Skin epidermis (tissue), 12 donors: Measurements from ENCODE around the gene MED19.
"Not testable (repeated sequence)": the region's sequence is repeated elsewhere in the genome, so short reads cannot be mapped to it uniquely, and the experiment has no call there.

Experiments used
- H3K27ac ChIP-seq, 21 experiments: fragments of 200-600 bp; sonication (generic) in 11 of 21; one replicate each; pipeline ENCODE4 v1.5.0; 2020; ENCODE audit warnings: mild to moderate bottlenecking in 3 of 21, inconsistent platforms in 2 of 21, moderate library complexity in 2 of 21
- H3K4me3 ChIP-seq, 7 experiments: fragments of 200-600 bp; sonication (generic) in 2 of 7; one replicate each; pipeline ENCODE4 v1.5.0; 2020; ENCODE audit warnings: inconsistent platforms in 2 of 7, mild to moderate bottlenecking in 2 of 7, moderate library complexity in 1 of 7

MED19 gene

DNA sequence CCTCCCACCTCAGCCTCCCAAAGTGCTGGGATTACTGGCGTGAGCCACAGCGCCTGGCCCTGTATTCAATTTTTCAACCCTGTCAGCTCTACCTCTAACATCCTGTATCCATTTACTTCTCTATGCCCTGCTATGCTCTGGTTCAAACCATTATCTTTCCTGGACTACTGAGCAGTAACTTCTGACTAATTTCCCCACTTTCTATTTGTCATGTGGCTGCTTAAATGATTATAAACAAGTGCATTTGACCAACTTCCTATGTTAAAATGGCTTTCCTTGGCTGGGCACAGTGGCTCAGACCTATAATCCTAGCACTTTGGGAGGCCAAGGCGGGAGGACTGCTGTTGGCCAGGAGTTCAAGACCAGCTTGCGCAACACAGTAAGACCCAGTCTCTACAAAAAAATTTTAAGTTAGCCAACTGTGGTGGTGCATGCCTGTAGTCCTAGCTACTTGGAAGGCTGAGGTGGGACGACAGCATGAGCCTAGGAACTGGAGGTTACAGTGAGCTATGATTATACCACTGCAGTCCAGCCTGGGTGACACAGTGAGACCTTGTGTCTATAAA, 2.1 kb downstream of the MED19 start:
- H3K4me3 ChIP-seq, result no peak overlapping the region
- no peak overlapping the region for H3K27ac ChIP-seq

- not testable (repeated sequence) for H3K4me3 ChIP-seq
Measured at GRCh38 chr11:57705432-57705831, 6.6 kb downstream of the MED19 start.

DNA sequence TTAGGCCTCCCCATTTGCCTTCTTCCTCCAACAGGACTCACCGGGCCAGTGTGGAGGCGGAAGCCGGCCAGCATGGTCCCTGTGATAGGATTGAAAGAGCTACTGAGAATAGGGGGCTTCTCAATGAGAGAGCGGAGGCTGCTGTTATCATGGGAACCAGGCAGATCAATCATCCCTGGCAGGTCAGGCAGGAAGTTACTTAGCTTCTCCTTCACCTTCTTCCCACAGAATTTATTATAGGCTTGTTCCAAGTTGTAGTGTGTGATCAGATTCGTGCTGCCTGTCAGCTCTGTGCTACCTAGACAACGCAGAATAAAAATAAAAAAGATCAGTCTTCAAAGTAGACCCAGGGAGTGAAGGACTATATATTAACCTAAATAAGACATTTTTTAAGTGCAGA, 7.1 kb downstream of the MED19 start:
- no peak overlapping the region for H3K4me3 ChIP-seq
- H3K27ac ChIP-seq, result no peak overlapping the region

More at GRCh38 chr11:57705432-57705831, 6.6 kb downstream of the MED19 start:
- not testable (repeated sequence) for H3K27ac ChIP-seq

GRCh38 chr11:57703341-57703740, 8.7 kb downstream of the MED19 start:
- Histone ChIP-seq H3K4me3 (no peak overlapping the region), H3K27ac (no peak overlapping the region)

- Histone ChIP-seq H3K4me3 (no peak overlapping the region), H3K27ac (no peak overlapping the region)
Measured at GRCh38 chr11:57700425-57700824, 11.6 kb downstream of the MED19 start.

DNA sequence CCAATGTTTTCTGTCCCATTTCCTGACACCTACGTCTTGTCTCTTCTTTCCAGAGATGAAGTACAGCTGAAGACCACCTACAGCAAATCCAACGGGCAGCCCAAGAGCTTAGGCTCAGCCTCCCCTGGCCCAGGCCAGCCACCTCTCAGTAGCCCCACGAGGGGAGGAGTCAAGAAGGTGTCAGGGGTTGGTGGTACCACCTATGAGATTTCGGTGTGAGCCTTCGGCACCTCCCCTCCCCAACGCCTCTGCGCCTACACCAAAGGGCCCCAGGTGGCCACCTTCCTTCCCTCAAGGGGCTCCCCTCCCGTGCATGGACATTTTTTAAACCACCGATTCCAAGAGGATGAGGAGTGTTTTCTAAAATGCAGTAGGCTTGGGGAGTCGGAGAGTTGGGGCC, 12.2 kb downstream of the MED19 start:
- Histone ChIP-seq H3K27ac (no peak overlapping the region), H3K4me3 (no peak overlapping the region)

- H3K27ac ChIP-seq, result no peak overlapping the region
Measured at GRCh38 chr11:57698843-57699365, 13.1 kb downstream of the MED19 start.

DNA sequence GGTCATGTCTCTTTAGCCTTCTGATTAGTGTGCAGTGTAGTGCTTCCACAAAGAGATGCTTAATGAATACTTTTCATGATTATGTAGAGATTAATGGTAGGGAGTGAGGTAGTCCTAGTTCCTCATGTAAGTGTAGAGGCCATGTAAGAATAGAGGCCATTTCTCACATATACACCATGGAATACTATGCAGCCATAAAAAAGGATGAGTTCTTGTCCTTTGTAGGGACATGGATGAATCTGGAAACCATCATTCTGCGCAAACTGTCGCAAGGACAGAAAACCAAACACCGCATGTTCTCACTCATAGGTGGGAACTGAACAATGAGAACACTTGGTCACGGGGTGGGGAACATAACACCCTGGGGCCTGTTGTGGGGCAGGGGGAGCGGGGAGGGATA, 21.5 kb downstream of the MED19 start:
- H3K4me3 ChIP-seq, H3K27ac ChIP-seq: not testable (repeated sequence)

More at GRCh38 chr11:57698843-57699365, 13.1 kb downstream of the MED19 start:
- no peak overlapping the region for H3K4me3 ChIP-seq

DNA sequence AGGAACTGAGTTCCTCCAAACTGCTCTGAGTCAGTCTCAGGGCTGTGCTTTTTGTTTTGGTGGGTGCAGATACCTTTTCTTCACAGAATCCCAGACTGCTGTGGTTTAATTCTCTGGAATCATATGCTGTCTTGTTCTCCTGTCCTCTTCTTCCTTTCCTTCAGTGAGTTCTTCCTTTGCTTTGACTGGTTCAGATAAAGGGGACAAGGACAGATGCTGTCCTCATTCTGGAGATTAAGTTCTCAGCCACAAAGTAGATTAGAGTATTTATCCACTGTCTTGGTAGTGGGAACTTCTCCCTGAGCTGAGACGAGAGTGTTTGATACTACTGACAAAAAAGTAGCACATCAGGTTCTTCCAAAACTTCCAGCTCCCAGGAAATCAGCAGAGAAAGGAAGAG, 30.8 kb downstream of the MED19 start:
- Histone ChIP-seq H3K4me3 (no peak overlapping the region), H3K27ac (peak overlapping the region in 18 of 21 experiments; percentile 11 to 85 (median 63))

DNA sequence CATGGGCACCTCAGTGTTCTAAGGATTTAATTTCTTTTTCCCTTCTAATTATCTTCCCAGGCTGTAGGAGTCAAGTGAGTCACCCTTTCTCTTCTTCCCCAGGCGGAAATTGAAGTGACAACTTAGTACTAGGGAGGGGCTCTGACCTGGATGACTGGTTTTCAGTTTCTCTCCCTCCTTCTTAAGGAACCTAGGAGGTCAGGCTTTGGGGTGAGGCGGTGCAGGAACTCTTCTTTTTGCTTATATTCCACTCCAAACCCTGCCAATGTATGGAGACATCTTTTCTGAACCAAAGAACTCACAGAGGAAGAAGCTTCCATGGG, 31.5 kb downstream of the MED19 start:
- no peak overlapping the region for H3K4me3 ChIP-seq
- H3K27ac ChIP-seq, result peak overlapping the region in 19 of 21 experiments; percentile 37 to 85 (median 72)

DNA sequence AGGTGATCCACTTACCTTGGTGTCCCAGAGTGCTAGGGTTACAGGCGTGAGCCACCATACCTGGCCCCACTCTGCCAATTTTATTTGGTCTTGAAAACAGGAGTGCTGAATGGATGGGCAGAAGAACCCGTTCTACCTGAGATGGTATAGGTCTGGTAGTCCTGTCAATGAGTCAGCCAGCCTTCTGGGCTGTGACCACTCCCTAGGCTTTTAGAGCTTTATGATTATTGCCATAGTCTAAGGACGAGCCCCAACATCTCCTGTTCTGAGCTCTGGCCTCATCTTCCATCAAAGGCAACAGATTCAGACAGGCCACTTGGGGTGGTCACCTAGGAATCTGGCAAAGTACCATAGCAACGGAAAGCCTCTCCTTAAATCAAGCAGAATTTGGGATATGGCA, 32.6 kb downstream of the MED19 start:
- Histone ChIP-seq H3K4me3 (no peak overlapping the region), H3K27ac (peak overlapping the region in 19 of 21 experiments; percentile 37 to 85 (median 72))

DNA sequence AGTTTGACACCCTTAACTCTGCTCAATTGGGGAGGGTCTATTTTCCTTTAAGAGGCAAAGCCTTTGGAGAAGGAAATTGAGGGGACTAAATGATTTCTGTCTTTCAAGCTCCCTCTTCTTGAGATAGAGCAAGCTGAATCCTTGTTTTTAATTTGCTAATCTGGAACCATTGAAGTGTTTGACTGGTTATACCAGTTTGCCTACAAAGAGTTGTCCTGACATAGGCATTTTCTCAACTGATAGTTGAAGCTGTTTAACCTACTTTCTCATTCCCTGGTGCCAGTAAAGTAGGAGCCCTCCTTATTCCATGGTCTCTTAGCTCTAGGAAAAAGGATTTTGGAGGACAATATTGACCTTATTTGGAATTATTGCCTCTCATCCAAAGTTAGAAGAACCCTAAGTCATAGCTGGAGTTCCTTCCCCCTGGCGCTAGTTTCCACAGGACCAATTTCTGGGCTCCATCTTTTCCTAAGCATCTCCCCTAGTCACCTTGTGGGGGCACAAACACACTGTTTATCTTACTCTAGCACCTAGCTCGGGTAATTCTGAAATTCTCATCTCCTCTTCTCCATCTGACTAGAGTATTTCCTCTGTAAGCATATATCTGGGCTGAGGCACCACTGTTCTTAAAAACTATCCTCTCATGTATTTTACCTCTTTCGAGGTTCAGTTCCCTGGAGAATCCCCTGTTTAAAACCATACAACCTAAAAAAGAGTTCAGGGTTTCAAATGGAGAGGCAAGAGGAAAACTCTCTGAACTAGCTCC, 36.7 kb downstream of the MED19 start:
- Histone ChIP-seq H3K27ac (peak overlapping the region in 19 of 21 experiments; percentile 4 to 75 (median 39)), H3K4me3 (no peak overlapping the region)

GRCh38 chr11:57674251-57674650, 37.8 kb downstream of the MED19 start:
- peak overlapping the region in 14 of 21 experiments; percentile 20 to 75 (median 55) for H3K27ac ChIP-seq

DNA sequence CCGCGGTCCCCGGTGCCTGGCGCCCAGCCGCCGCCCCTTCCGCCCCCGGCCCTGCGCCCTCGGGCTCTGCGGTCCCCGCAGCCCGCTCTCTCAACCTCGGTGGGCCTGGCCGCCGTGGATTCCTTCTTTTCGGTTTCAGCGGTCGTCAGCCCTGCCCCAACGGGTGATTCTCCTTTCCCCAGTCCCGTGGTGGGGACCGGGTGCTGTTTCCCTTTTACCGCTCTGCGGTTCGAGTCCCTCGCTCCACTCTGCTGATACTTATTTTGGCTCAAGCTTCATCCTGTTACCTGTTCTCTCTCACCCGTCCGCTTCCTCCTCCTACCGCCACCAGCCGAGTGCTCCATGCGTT, 43.6 kb downstream of the MED19 start:
- Histone ChIP-seq H3K4me3 (peak overlapping the region; percentile 81 to 94 (median 88)), H3K27ac (peak overlapping the region; percentile 89 to 100 (median 99))

More at GRCh38 chr11:57674251-57674650, 37.8 kb downstream of the MED19 start:
- no peak overlapping the region for H3K4me3 ChIP-seq

DNA sequence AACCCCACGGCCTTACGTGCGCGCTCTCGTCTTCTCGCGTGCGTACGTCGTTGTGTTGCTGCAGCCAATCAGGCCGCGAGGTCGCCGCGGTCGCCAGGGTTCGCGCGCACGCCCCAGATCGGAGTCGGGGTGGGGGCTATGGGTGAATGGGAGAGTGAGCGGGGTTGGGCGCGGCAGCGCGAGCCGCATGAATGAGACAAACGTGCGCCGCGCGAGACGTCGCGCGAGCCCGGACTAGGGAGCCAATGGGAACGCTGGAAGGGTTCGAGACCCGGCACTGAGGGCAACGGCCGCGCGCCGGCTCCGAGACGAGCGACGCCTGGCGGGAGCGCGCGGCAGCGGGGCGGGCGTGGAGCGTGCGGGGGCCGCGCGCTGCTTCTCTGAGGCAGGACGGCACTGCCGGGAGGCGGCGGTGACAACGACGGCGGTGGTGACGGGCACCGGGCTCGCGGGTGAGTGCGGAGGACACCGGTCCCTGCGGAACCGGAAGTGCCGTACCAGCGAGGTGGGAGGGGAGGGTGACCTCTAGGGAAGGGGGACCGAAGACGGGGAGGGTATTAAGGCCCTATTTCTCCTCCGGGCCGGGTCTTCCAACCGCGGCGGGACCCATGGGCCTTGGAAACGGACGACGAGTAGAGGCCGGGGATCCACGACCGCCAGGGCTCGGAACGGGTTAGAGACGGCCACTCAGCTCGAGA, 44.1 kb downstream of the MED19 start, which contains the start of gene ZDHHC5:
ZDHHC5 (plus strand) TSS at position 379 of the 698 bp plus-strand sequence. CDS start 4,977 bp downstream, outside the sequence.
- Histone ChIP-seq H3K27ac (peak within 1 kb of the TSS; percentile 90 to 100 (median 99)), H3K4me3 (peak within 1 kb of the TSS; percentile 81 to 94 (median 88))

GRCh38 chr11:57667117-57667735, 44.8 kb downstream of the MED19 start:
- Histone ChIP-seq H3K4me3 (peak overlapping the region; percentile 81 to 94 (median 88)), H3K27ac (peak overlapping the region; percentile 90 to 100 (median 99))

DNA sequence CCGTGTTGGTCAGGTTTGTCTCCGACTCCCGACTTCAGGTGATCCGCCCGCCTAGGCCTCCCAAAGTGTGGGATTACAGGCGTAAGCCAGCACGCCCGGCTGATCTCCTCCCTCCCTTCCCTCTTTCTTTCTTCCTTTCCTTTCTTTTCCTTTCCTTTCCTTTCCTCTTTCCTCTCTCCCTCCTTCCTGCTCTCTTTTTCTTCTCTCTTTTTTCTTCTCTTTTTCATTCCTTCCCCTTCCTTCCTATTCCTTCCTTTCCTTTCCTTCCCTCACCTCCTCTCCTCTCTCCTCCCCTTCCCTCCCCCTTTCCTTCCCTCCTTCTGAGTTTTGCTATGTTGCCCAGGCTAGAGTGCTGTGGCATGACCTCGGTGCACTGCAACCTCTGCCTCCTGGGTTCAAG, 48.0 kb downstream of the MED19 start:
- no peak overlapping the region for H3K4me3 ChIP-seq
- H3K27ac ChIP-seq, result no peak overlapping the region

- Histone ChIP-seq H3K27ac (no peak overlapping the region), H3K4me3 (no peak overlapping the region)
Measured at GRCh38 chr11:57662893-57663292, 49.1 kb downstream of the MED19 start.

DNA sequence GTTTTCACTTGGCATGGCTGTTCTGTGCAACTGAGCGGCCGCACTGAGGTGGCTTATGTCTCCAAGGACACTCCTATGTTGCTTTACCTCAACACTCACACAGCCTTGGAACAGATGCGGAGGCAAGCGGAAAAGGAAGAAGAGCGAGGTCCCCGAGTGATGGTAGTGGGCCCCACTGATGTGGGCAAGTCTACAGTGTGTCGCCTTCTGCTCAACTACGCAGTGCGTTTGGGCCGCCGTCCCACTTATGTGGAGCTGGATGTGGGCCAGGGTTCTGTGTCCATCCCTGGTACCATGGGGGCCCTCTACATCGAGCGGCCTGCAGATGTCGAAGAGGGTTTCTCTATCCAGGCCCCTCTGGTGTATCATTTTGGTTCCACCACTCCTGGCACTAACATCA, 52.3 kb downstream of the MED19 start:
- Histone ChIP-seq H3K4me3 (no peak overlapping the region), H3K27ac (no peak overlapping the region)

GRCh38 chr11:57658023-57658361, 54.0 kb downstream of the MED19 start:
- Histone ChIP-seq H3K27ac (peak overlapping the region in 19 of 21 experiments; percentile 3 to 92 (median 85)), H3K4me3 (peak overlapping the region; percentile 52 to 76 (median 63))
